ENCODE data around the gene GTF2F1.
"Not testable (repeated sequence)": the region's sequence is repeated elsewhere in the genome, so short reads cannot be mapped to it uniquely, and the experiment has no call there.

- TF ChIP-seq CTCF (IDR thresholded peaks at IDR 0.05 in 8 of 11, conservative IDR thresholded peaks at IDR 0.05 in 3 of 11); POLR2A (IDR thresholded peaks at IDR 0.05); POLR2AphosphoS5 (IDR thresholded peaks at IDR 0.05): not testable (repeated sequence)
These were observed 32.1 kb downstream of the GTF2F1 start for GRCh38 chr19:6360857-6361216.
